NOMO-1 treated with dmso at 0.1 percent for 144 hours (cell line): ENCODE results near the gene PTPRN2.
A peak's percentile ranks its signal among the peaks of the same experiment; 100 is the strongest.
"Not testable (repeated sequence)": the region's sequence is repeated elsewhere in the genome, so short reads cannot be mapped to it uniquely, and the experiment has no call there.

Experiments used
- DNase-seq: peaks from one replicate; lab custom pipeline; 2025; ENCODE audit not compliant: unreplicated experiment; lab: John Stamatoyannopoulos, UW

PTPRN2 gene

GRCh38 chr7:157674027-157674714, 913.5 kb downstream of the PTPRN2 start:
- DNase-seq: no peak

DNA sequence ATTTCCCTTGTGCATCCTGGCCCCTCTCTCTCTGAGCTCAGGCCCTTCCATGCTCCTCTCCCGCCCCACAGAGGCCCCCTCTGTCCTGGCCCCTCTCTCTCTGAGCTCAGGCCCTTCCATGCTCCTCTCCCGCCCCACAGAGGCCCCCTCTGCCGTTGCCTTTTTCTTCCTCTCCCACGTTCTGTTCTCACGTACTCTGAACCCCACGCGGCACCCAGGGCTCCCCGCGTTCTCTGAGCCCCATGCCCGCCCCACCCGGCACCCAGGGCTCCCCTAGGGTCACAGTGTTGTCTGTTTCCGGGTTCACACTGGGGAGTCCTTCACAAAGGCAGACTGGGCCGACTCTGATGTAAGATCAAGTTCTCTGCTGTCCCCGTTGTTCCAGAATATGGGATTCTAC, 914.0 kb downstream of the PTPRN2 start:
- DNase-seq: no peak

DNA sequence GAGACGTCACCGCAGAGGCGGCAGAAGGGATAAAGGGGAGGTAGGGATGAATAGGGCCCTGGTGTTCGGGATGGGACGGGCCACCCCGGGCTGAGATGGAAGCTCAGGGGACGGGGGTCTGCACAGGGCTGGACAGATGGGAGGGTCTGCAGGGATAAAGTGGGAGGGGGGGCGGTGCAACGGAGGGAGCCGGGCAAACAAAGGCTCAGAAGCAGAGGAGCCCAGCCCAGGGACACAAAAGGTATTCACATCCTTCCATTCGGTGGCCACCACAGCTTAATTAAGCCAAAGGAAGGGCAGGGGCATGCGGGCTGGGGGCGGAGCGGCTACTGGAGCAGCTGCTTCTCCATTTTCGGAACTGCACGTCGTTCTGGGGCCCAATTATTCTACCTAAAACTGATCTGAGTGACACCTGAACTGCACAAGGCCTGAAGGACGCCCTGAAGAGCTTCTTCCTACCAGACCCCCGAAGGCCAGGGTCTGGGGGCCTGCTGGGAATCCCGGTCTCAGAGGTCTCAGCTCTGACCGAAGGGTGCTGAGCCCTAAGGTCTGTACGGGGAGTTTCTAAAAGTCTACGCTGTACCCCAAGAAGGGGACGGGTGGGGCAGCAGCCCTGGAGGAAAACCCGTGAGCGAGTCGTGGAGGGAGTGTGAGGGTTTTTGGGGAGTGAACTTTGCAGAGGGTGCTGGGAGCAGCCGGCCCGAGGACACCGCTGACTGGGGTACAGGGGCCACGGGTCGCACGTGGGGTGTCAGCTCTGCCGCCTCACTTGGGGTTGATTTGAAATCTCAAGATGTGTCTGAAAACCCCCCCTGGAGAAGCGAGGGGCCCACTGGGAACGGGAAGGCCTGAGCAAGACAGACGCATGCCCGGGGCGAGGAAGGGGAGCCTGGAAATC, 916.0 kb downstream of the PTPRN2 start:
- no peak for DNase-seq

DNA sequence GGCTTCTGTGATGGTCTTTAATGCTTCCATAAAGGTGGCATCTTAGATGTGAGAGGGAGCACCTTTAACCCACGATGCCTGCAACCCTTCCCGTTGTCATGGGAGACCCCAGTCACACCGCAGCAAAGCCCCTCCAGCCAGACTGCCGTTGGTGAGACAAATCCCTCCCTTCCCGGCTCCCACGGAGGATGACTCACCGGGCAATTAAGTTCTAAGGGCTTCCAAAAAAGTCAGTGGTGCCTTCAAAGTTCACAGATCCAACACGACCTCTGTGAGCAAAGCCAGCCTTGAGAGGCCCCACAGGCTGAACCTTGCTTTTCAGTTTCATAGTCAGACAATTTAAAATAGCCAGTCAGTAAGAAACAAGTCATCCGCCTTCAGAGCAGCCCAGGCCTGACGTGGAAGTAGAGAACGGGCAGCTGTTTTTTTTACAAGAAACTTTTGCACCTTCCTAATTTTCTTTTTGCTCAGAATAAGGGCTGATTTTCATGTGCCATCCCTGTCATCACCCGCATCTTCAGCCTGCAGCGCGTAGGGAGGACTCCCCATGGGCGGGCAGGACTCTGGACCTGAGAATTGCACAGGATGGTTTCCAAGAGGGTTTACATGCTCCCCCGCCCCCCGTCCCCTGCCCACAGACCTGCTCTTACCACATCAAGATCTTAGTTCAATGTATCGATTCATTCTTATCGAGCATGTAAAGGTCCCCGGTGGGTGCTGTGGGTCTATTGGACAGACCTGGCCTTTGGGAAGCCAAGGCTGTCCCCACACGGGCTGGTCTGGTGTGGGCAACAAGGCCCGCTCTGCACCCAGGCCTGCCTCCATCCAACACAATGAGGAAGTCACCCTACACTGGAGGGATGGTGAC, 916.9 kb downstream of the PTPRN2 start:
- DNase-seq: peak; percentile 19

DNA sequence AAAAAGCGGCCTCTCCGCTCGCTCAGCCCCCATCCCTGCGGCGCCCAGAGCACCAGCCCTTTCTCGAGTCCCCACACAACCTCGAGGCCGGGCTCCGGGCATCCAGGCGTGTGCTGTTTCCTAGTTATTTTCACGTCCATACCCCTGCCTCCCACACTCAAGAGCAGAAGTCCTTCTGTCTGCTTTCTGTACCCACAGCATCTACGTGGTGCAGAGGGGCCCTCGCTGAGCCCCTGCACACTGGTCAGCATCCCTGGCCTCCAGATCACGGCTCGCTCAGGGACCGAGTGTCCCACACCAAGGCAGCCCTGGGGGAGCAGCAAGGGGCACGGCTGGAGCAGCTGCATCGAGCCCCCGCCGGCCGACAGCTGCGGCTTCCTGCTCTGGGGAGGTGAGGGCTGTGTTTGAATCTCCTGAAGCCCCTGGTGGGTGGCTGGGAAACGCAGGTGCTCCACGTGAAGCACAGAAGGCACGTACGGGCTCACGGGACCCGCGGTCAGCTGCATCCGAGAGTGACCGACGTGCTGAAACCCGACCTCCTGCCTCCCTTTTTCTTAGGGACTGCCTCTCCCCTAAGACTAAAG, 917.8 kb downstream of the PTPRN2 start:
- no peak for DNase-seq

GRCh38 chr7:157668884-157669767, 918.5 kb downstream of the PTPRN2 start:
- peak; percentile 76 for DNase-seq

DNA sequence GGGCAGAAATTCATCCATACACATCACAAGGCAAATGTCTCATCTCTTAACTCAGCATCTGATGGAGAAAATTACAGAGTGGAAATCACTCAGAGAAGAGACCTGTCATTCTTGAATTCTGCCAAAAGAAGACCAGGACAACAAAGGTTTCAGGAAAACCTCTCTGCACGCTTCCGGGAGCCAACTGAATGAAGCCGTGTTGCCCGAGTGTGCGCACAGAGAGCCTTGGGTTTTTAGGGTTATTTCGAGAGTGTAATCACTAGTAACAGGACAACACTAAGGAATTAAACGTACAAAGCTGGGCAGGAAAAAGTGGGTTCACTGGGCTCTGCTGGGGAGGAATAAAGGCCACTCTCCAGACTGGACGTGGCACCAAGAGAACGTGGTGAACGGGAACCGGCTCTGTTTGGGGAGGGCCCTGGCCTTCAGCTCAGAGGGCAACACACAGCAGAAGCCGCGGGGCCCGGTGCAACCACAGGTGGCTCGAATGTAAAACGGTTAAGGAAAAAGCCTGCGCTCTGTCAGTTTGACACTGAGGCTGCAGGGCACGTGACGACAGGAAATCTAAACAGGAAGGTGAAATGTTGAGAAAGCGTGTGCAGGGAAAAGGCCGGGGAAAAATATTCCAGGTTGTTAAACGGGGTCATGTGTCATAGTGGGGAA, 919.3 kb downstream of the PTPRN2 start:
- peak; percentile 76 for DNase-seq

GRCh38 chr7:157667731-157668130, 919.9 kb downstream of the PTPRN2 start:
- DNase-seq: no peak

GRCh38 chr7:157667261-157667660, 920.4 kb downstream of the PTPRN2 start:
- DNase-seq: no peak

- DNase-seq: no peak
Observed at GRCh38 chr7:157666530-157667040, 921.0 kb downstream of the PTPRN2 start.

- not testable (repeated sequence) for DNase-seq
Observed at GRCh38 chr7:157665634-157665988, 922.0 kb downstream of the PTPRN2 start.

GRCh38 chr7:157664871-157665633, 922.6 kb downstream of the PTPRN2 start:
- no peak for DNase-seq

GRCh38 chr7:157664034-157664433, 923.6 kb downstream of the PTPRN2 start:
- DNase-seq: no peak

GRCh38 chr7:157662981-157663716, 924.5 kb downstream of the PTPRN2 start:
- no peak for DNase-seq

- DNase-seq: no peak
Observed at GRCh38 chr7:157662110-157662791, 925.4 kb downstream of the PTPRN2 start.

- DNase-seq: no peak
Observed at GRCh38 chr7:157661611-157661975, 926.0 kb downstream of the PTPRN2 start.

DNA sequence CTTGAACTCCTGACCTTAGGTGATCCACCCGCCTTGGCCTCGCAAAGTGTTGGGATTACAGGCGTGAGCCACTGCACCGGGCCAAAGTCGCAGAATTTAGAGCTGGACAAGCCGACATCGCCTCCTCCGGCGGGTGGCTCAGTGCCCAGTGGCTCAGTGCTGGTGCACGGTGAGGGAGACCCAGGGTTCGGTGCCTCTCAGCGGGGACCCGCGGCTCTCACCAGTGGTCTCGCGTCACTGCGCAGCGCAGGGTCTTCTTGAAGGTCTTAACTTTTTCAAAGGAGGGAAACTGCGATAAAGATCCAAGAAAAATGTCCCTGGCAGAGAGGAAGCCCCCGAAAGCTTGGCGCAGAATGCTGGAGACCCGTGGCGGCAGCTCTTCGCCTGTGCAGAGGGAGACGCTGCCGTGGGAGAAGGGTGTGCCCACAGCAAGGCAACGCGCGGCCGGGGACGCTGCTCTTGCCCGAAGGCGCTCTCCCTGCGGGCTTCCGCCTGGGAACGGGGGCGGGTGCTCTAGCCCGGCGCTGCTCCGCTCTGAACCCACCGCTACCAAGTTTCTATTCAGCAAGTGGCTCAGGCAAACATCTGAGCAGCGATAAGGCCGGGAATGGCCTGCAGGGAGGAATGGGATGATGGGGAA, 926.5 kb downstream of the PTPRN2 start:
- no peak for DNase-seq
